Activated T-cell treated with anti-CD3 and anti-CD28 coated beads, Interleukin-2, amount 50 U/mL, for 72 hours (primary cell): Measurements from ENCODE around the gene ID1. TPM values are rescaled to one million over a fixed set of nuclear protein-coding genes. Genes with fewer than 3 reads are reported as not detected.
"Not testable (repeated sequence)": the region's sequence is repeated elsewhere in the genome, so short reads cannot be mapped to it uniquely, and the experiment has no call there.

ENCODE experiments used
- ATAC-seq, 2 donors: fragments of 150-1000 bp; cut with Tn5 transposase; replicated peaks in 1 of 2; 2 replicates each; pipeline ENCODE4 v1.10.0; 2021; ENCODE audit warnings: moderate library complexity in 2 of 2, mild to moderate bottlenecking in 1 of 2
- DNase-seq, 2 donors: peaks; one replicate each; pipeline ENCODE4 v3.0.0; 2021 to 2022; ENCODE audit warnings: mixed read lengths in 1 of 2
- H3K27ac Mint-ChIP-seq: one replicate; pipeline ENCODE4 v1.8.0; 2022; ENCODE audit warnings: mild to moderate bottlenecking, moderate library complexity, mixed read lengths
- H3K27me3 Mint-ChIP-seq: one replicate; pipeline ENCODE4 v1.8.0; 2022; ENCODE audit warnings: low read depth, mixed read lengths
- H3K36me3 Mint-ChIP-seq, 2 donors: one replicate each; pipeline ENCODE4 v1.8.0; 2022; ENCODE audit warnings: mixed read lengths in 2 of 2, mild to moderate bottlenecking in 1 of 2; ENCODE audit not compliant: insufficient read depth in 2 of 2
- H3K4me1 Mint-ChIP-seq: one replicate; pipeline ENCODE4 v1.8.0; 2022; ENCODE audit warnings: low read depth, mixed read lengths
- H3K4me3 Mint-ChIP-seq, 2 donors: one replicate each; pipeline ENCODE4 v1.8.0; 2022; ENCODE audit warnings: mild to moderate bottlenecking in 2 of 2, mixed read lengths in 2 of 2, moderate library complexity in 2 of 2
- H3K9me3 Mint-ChIP-seq, 2 donors: one replicate each; pipeline ENCODE4 v1.8.0; 2022; ENCODE audit warnings: mixed read lengths in 2 of 2
- total RNA-seq, 2 donors: library from RNA; stranded (reverse); gene quantifications; one replicate each; pipeline ENCODE4 v1.2.3, GENCODE V29; 2022

Gene ID1
- total RNA-seq, 2 donors from 2014 or later, result 0.84 to 2.0 TPM

- no peak overlapping the region for H3K27ac Mint-ChIP-seq
Measured at GRCh38 chr20:31642837-31643236, 37.7 kb downstream of the ID1 start.

GRCh38 chr20:31643522-31643921 is 38.4 kb downstream of the ID1 start:
- DNase-seq (no peak), ATAC-seq (no peak)
- Mint-ChIP-seq H3K36me3 (no peaks in the 10 kb centered on the region), H3K27me3 (peaks cover 16% of the 10 kb centered on the region), H3K27ac (no peak overlapping the region), H3K4me3 (no peak overlapping the region), H3K9me3 (no peaks in the 10 kb centered on the region), H3K4me1 (peaks cover 16% of the 10 kb centered on the region)

More at GRCh38 chr20:31642837-31643236, 37.7 kb downstream of the ID1 start:
- H3K27me3 Mint-ChIP-seq, result peaks cover 16% of the 10 kb centered on the region
- H3K36me3 Mint-ChIP-seq, result no peaks in the 10 kb centered on the region
- DNase-seq (no peak), ATAC-seq (no peak)
- H3K4me1 Mint-ChIP-seq, result peaks cover 16% of the 10 kb centered on the region
- H3K4me3 Mint-ChIP-seq, result no peak overlapping the region
- no peaks in the 10 kb centered on the region for H3K9me3 Mint-ChIP-seq

- Mint-ChIP-seq H3K4me1 (peaks cover 16% of the 10 kb centered on the region), H3K4me3 (no peak overlapping the region), H3K9me3 (no peaks in the 10 kb centered on the region), H3K36me3 (no peaks in the 10 kb centered on the region), H3K27me3 (peaks cover 16% of the 10 kb centered on the region), H3K27ac (no peak overlapping the region)
- DNase-seq, result no peak
- no peak for ATAC-seq
Measured at GRCh38 chr20:31644701-31645100, 39.6 kb downstream of the ID1 start.

DNA sequence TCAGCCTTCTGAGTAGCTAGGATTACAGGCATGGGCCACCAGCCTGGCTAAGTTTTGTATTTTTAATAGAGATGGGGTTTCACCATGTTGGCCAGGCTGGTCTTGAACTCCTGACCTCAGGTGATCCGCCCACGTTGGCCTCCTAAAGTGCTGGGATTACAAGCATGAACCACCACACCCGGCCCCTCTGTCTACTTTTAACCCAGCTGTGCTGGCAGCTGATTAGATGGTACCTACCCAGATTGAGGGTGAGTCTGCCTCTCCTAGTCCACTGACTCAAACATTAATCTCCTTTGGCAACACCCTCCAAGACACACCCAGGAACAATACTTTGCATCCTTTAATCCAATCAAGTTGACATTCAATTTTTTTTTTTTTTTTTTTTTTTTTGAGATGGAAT is 43.0 kb downstream of the ID1 start:
- not testable (repeated sequence) for ATAC-seq, H3K4me1 Mint-ChIP-seq, H3K27ac Mint-ChIP-seq, H3K9me3 Mint-ChIP-seq, H3K4me3 Mint-ChIP-seq, H3K36me3 Mint-ChIP-seq, DNase-seq
- peaks cover 16% of the 10 kb centered on the region for H3K27me3 Mint-ChIP-seq

- no peak overlapping the region for H3K4me3 Mint-ChIP-seq
- no peak for DNase-seq
- no peak for ATAC-seq
- no peaks in the 10 kb centered on the region for H3K9me3 Mint-ChIP-seq
- peaks cover 10% of the 10 kb centered on the region for H3K27me3 Mint-ChIP-seq
- no peaks in the 10 kb centered on the region for H3K4me1 Mint-ChIP-seq
- no peak overlapping the region for H3K27ac Mint-ChIP-seq
- H3K36me3 Mint-ChIP-seq, result no peaks in the 10 kb centered on the region
Measured at GRCh38 chr20:31652917-31653396, 47.9 kb downstream of the ID1 start.

DNA sequence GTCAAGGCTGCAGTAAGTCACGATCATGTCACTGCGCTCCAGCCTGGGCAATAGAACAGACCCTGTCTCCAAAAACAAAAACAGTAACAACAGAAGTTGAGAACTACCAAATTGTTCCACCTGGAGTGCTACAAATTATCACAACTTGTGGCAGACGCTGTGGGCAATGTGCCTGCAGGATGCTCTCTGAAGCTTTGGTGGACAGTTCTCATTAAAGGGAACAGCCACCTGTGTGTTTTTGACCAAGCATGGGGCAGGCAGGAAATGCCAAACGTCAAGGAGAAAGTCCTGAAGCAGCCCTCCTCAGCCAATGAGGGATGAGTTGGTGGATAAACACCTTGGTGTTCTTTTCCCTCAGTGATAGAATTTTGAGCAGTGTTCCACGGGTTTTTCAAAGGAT is 48.5 kb downstream of the ID1 start:
- no peaks in the 10 kb centered on the region for H3K9me3 Mint-ChIP-seq
- no peak overlapping the region for H3K4me3 Mint-ChIP-seq
- H3K27me3 Mint-ChIP-seq, result peaks cover 10% of the 10 kb centered on the region
- H3K27ac Mint-ChIP-seq, result no peak overlapping the region
- ATAC-seq (peak in 1 of 2 donors; percentile 25), DNase-seq (no peak)
- H3K36me3 Mint-ChIP-seq, result no peaks in the 10 kb centered on the region
- no peaks in the 10 kb centered on the region for H3K4me1 Mint-ChIP-seq

DNA sequence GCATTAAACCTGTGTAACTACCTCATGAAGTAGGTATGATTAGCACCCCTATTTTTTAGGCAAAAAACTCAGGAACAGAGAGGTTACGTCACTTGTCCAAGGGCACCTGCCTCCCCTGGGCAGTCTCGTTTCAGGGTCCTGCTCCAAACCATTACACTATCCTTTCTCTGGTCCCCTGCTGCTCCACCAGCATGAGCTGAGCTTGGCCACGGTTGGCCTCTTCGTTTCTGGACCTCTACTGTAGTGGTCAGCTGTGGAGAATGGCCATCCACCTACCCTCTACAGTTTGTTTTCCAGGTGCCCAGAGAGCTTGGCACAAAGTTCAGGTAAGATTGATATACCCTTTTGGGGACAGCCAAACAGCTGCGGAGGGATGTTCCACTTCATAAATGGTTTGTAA is 49.4 kb downstream of the ID1 start:
- H3K36me3 Mint-ChIP-seq, result peaks cover 0 to 2% of the 10 kb centered on the region in 2 donors
- H3K27ac Mint-ChIP-seq, result no peak overlapping the region
- no peak for DNase-seq
- peaks cover 10% of the 10 kb centered on the region for H3K27me3 Mint-ChIP-seq
- H3K4me1 Mint-ChIP-seq, result no peaks in the 10 kb centered on the region
- peak; percentile 9 to 21 for ATAC-seq
- H3K4me3 Mint-ChIP-seq, result no peak overlapping the region
- no peaks in the 10 kb centered on the region for H3K9me3 Mint-ChIP-seq

Other genes with a start within 250 kb of the ID1 start
- gene DEFB118, start 236.7 kb upstream of the ID1 start, total RNA-seq, result not detected
- not detected for gene DEFB119, start 214.7 kb upstream of the ID1 start, total RNA-seq
- gene DEFB121, start 199.1 kb upstream of the ID1 start, total RNA-seq, result not detected
- gene DEFB123, start 164.7 kb upstream of the ID1 start, total RNA-seq, result not detected
- gene DEFB124, start 130.2 kb upstream of the ID1 start, total RNA-seq, result not detected
- not detected for gene REM1, start 130.0 kb upstream of the ID1 start, total RNA-seq
- 100 to 1,000 TPM; 131 to 146 TPM for gene HM13, start 90.8 kb upstream of the ID1 start, total RNA-seq
- not detected for gene COX4I2, start 32.6 kb downstream of the ID1 start, total RNA-seq
- gene BCL2L1, start 117.6 kb downstream of the ID1 start, total RNA-seq, result 100 to 1,000 TPM; 120 to 152 TPM
- gene TPX2, start 134.0 kb downstream of the ID1 start, total RNA-seq, result 100 to 1,000 TPM; 114 to 132 TPM
- under 1 TPM; 0.49 to 0.53 TPM for gene MYLK2, start 214.1 kb downstream of the ID1 start, total RNA-seq
- not detected for gene FOXS1, start 240.3 kb downstream of the ID1 start, total RNA-seq